Measurements from ENCODE around the gene LGALSL. TPM values are rescaled to one million over a fixed set of nuclear protein-coding genes. Genes with fewer than 3 reads are reported as not detected.

The LGALSL gene
- total RNA-seq, 1 donor = 5.0 TPM

DNA sequence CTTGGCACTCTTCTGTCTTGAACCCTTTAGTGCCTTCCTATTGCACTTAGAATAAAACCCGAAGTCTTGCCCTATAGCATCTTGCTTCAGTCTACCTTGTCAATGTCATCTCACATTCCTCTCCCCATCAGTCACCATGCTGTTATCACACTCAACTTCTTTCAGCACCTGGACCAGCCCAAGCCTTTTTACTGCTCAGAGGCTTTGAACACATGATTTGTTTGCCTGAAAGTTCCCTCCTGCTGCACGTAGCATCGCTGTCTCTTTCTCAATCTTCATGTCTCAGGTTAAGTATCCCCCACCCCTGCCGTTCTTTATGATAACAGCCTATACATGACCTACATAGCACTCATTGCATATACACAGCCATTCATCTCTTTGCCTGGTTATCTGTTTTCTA is 41.3 kb upstream of the LGALSL start:
- H3K4me3 ChIP-seq (ENCODE audit: low read depth, low read length) = no peak overlapping the region
- TF ChIP-seq, protein P1, sequence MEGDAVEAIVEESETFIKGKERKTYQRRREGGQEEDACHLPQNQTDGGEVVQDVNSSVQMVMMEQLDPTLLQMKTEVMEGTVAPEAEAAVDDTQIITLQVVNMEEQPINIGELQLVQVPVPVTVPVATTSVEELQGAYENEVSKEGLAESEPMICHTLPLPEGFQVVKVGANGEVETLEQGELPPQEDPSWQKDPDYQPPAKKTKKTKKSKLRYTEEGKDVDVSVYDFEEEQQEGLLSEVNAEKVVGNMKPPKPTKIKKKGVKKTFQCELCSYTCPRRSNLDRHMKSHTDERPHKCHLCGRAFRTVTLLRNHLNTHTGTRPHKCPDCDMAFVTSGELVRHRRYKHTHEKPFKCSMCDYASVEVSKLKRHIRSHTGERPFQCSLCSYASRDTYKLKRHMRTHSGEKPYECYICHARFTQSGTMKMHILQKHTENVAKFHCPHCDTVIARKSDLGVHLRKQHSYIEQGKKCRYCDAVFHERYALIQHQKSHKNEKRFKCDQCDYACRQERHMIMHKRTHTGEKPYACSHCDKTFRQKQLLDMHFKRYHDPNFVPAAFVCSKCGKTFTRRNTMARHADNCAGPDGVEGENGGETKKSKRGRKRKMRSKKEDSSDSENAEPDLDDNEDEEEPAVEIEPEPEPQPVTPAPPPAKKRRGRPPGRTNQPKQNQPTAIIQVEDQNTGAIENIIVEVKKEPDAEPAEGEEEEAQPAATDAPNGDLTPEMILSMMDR (IDR thresholded peaks at IDR 0.05; ENCODE audit: insufficient read depth, low read length) = no peak
- no peak for DNase-seq (ENCODE audit: low read depth)

DNA sequence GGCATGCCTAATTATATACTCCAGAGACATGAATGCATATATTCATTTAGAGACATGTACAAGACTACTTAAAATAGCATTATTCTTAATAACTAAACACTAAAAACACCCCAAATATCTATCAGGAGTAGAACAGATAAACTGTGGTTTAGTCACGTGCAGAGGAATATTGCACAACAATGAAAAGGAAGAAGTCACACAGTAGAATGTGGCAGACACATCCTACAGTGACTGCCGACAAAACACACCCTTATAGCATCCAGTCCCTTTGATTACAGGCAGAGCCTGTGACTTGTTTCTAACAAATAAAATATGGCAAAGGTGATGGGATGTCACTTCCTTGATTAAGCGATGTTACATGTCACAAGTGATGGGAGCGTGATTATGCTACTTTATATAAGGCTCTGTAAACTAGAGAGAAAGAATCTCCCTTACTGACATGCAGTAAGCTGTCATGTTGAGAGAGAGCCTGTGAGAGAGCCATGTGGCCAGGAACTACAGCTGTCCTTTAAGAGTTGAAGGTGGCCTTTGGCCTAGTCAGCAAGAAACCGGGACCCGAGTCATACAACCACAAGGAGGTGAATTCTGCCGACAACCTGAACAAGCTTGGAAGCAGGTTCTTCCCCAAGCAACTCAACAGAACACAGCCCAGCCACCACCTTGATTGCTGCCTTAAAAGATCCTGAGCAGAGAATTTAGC is 39.1 kb upstream of the LGALSL start:
- TF ChIP-seq, protein P1 (IDR thresholded peaks at IDR 0.05; ENCODE audit: insufficient read depth, low read length) = no peak
- H3K4me3 ChIP-seq (ENCODE audit: low read depth, low read length) = no peak overlapping the region
- DNase-seq (ENCODE audit: low read depth) = no peak

DNA sequence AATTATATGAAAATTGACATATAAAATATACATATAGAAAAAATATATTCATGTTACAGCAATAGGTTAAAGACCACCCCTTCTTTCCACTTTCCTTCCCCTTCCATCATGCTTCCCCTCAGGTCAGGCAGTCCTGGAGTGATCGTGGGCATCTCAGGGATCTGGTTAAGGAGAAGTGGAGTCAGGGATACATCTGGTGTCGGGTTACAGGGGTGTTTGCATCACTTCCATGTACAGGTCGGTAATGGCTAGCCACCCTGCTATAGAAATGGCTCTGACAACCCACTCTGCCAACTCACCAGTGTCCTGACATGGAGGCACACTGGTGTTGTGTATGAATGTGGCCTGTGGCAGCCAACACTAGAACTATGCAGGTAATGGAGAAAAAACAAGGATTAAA is 36.3 kb upstream of the LGALSL start:
- H3K4me3 ChIP-seq (ENCODE audit: low read depth, low read length) = no peak overlapping the region
- TF ChIP-seq, protein P1 (IDR thresholded peaks at IDR 0.05; ENCODE audit: insufficient read depth, low read length) = no peak
- DNase-seq (ENCODE audit: low read depth) = no peak

DNA sequence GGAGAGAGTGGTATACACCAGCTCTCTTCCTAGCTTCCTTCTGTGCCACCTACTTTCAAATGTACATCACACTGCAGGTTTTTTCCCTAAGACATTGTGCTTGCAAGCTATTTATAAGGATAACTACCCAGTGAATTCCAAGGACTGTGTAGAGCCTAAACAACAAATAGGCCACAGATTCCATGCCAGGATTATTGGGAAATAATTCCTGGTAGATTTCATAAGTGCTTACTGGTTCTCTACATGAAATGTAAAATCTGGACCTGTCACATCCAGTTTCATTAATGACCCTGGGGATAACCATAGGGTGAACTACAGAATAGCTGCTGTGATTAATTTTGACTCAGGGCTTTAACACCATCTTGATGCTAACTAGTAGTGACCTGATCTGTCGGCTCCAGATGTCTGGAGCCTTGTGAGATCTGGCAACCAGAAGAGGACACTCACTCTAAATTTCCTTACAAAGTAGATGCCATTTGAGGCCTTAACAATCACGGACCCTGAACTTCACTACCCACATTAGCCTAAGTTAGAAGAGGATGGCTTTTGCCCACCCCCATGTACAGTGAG is 34.3 kb upstream of the LGALSL start:
- peak; percentile 33 for DNase-seq (ENCODE audit: low read depth)
- TF ChIP-seq, protein P1 (IDR thresholded peaks at IDR 0.05; ENCODE audit: insufficient read depth, low read length) = no peak
- H3K4me3 ChIP-seq (ENCODE audit: low read depth, low read length) = no peak overlapping the region

DNA sequence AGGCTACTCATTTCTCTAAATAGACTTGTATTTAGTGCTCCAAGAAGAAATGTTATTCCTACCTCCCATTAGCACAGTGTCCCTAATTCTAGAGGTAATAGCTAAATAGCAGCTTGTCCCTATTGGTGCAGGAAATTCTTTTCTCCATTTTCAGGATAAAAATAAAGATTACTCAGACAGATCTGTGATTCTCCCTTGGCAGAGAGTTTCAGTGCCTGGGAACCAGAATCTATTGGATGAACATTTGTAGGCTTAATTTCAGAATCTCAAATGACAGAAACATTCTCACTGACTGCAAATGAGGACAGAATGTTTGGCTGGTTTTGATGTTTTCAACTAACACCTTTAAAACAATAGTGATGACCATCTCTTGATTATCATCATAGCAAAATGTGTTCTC is 33.3 kb upstream of the LGALSL start:
- no peak for DNase-seq (ENCODE audit: low read depth)
- H3K4me3 ChIP-seq (ENCODE audit: low read depth, low read length) = no peak overlapping the region
- TF ChIP-seq, protein P1 (IDR thresholded peaks at IDR 0.05; ENCODE audit: insufficient read depth, low read length) = no peak

DNA sequence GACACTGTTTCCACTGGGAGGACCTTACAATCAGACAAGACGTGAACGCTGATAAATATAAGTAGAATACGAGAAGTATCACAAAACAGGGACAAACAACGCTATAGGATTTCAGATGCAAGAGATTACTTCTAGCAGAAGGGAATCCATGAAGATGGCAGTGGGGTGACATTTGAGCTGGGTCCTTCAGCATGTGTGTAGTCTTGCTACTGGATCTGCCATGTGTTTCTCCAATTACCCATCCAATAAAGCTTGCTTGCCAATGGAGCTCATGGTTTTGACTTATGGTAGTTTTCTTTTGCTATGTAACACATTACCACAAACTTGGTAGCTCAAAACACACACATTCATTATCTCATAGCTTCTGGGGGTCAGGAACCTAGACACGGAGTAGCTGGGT is 32.8 kb upstream of the LGALSL start:
- TF ChIP-seq, protein P1 (IDR thresholded peaks at IDR 0.05; ENCODE audit: insufficient read depth, low read length) = no peak
- H3K4me3 ChIP-seq (ENCODE audit: low read depth, low read length) = no peak overlapping the region
- no peak for DNase-seq (ENCODE audit: low read depth)
